ENCODE data around the gene CXCL9. TPM values are rescaled to one million over a fixed set of nuclear protein-coding genes. Genes with fewer than 3 reads are reported as not detected.
"Not testable (repeated sequence)": the region's sequence is repeated elsewhere in the genome, so short reads cannot be mapped to it uniquely, and the experiment has no call there.

Gene CXCL9
- total RNA-seq, 4 donors from 2014 or later: 0.11 to 0.17 (median 0.13) TPM; not detected in 1

GRCh38 chr4:75963558-75963957, 43.8 kb downstream of the CXCL9 start:
- no peak for DNase-seq (ENCODE audit: extremely low spot score)
- H3K36me3 ChIP-seq: peaks cover 82 to 100% (median 97%) of the 10 kb centered on the region in 4 donors
- WGBS: 50% methylated on average over 2 of the region's 2 CpGs
- TF ChIP-seq CTCF (IDR thresholded peaks at IDR 0.05) (no peak), POLR2AphosphoS5 (IDR thresholded peaks at IDR 0.05) (no peak), POLR2A (IDR thresholded peaks at IDR 0.05; ENCODE audit: low read depth) (no peak), EP300 (IDR thresholded peaks at IDR 0.05) (no peak)
- no peak overlapping the region for H3K4me3 ChIP-seq
- intact Hi-C loops (cut with DNase I): loop anchor here (10.0 kb wide), 1 partner anchor 159 kb away; no protein-coding TSS in a partner anchor
- H3K9me3 ChIP-seq: peaks cover 0 to 3% (median 0%) of the 10 kb centered on the region in 4 donors
- H3K27ac ChIP-seq (replicated peaks in 1 of 4): no peak overlapping the region
- H3K27me3 ChIP-seq: no peaks in the 10 kb centered on the region
- H3K4me1 ChIP-seq: no peaks in the 10 kb centered on the region

GRCh38 chr4:75962072-75962471, 45.2 kb downstream of the CXCL9 start:
- H3K27me3 ChIP-seq; H3K4me3 ChIP-seq; H3K4me1 ChIP-seq; H3K9me3 ChIP-seq; H3K27ac ChIP-seq (replicated peaks in 1 of 4); DNase-seq (ENCODE audit: extremely low spot score): not testable (repeated sequence)
- intact Hi-C loops (cut with DNase I): loop anchor here (10.0 kb wide), 1 partner anchor 157 kb away; no protein-coding TSS in a partner anchor
- 100% methylated on average over 4 of the region's 4 CpGs for WGBS
- peaks cover 83 to 100% (median 98%) of the 10 kb centered on the region in 4 donors for H3K36me3 ChIP-seq

- H3K36me3 ChIP-seq: peaks cover 83 to 100% (median 98%) of the 10 kb centered on the region in 4 donors
- H3K4me1 ChIP-seq; DNase-seq (ENCODE audit: extremely low spot score); intact Hi-C loops (cut with DNase I); H3K4me3 ChIP-seq; H3K9me3 ChIP-seq; H3K27me3 ChIP-seq; H3K27ac ChIP-seq (replicated peaks in 1 of 4): not testable (repeated sequence)
- WGBS: 97% methylated on average over 7 of the region's 7 CpGs
Measured at GRCh38 chr4:75958546-75958945, 48.8 kb downstream of the CXCL9 start.

- 89% methylated on average over 5 of the region's 5 CpGs for WGBS
- H3K4me3 ChIP-seq; H3K27me3 ChIP-seq; intact Hi-C loops (cut with DNase I); H3K27ac ChIP-seq (replicated peaks in 1 of 4); H3K4me1 ChIP-seq; H3K9me3 ChIP-seq; DNase-seq (ENCODE audit: extremely low spot score): not testable (repeated sequence)
- H3K36me3 ChIP-seq: peaks cover 81 to 100% (median 93%) of the 10 kb centered on the region in 4 donors
Measured at GRCh38 chr4:75954811-75955210, 52.5 kb downstream of the CXCL9 start.

GRCh38 chr4:75953509-75953908, 53.8 kb downstream of the CXCL9 start:
- no peak for TF ChIP-seq EP300 (IDR thresholded peaks at IDR 0.05)
- TF ChIP-seq POLR2A (IDR thresholded peaks at IDR 0.05; ENCODE audit: low read depth): no peak
- TF ChIP-seq CTCF (IDR thresholded peaks at IDR 0.05): no peak
- no peak for TF ChIP-seq POLR2AphosphoS5 (IDR thresholded peaks at IDR 0.05)
- H3K4me1 ChIP-seq: no peaks in the 10 kb centered on the region
- 78% methylated on average over 2 of the region's 2 CpGs for WGBS
- H3K4me3 ChIP-seq: no peak overlapping the region
- H3K27me3 ChIP-seq: no peaks in the 10 kb centered on the region
- peaks cover 75 to 100% (median 89%) of the 10 kb centered on the region in 4 donors for H3K36me3 ChIP-seq
- H3K9me3 ChIP-seq: no peaks in the 10 kb centered on the region
- H3K27ac ChIP-seq (replicated peaks in 1 of 4): no peak overlapping the region
- intact Hi-C loops (cut with DNase I): no loop called here
- DNase-seq (ENCODE audit: extremely low spot score): no peak

Other genes with a start within 250 kb of the CXCL9 start
- gene PPEF2, start 105.1 kb downstream of the CXCL9 start, total RNA-seq: not detected
- 10 to 100 TPM; 20.7 to 55.7 (median 26.6) TPM for gene NAAA, start 66.5 kb downstream of the CXCL9 start, total RNA-seq
- 10 to 100 TPM; 30.6 to 38.2 (median 35.7) TPM for gene SDAD1, start 16.6 kb downstream of the CXCL9 start, total RNA-seq
- gene CXCL10, start 16.0 kb upstream of the CXCL9 start, total RNA-seq: under 1 TPM in 1 of 4 donors, not detected in 3; 0.50 TPM
- gene CXCL11, start 28.6 kb upstream of the CXCL9 start, total RNA-seq: not detected
- 10 to 100 TPM in 1 of 4 donors, 1 to 10 TPM in 3; 5.8 to 17.8 (median 8.9) TPM for gene ART3, start 67.2 kb upstream of the CXCL9 start, total RNA-seq
- 10 to 100 TPM; 29.6 to 44.4 (median 39.3) TPM for gene NUP54, start 140.9 kb upstream of the CXCL9 start, total RNA-seq
- gene SCARB2, start 206.3 kb upstream of the CXCL9 start, total RNA-seq: 100 to 1,000 TPM in 2 of 4 donors, 10 to 100 TPM in 2; 89.3 to 118 (median 106) TPM
- 1 to 10 TPM; 2.0 to 2.2 (median 2.1) TPM for gene FAM47E, start 244.2 kb upstream of the CXCL9 start, total RNA-seq